ENCODE data around the gene FGFR1OP2.

Gene FGFR1OP2

DNA sequence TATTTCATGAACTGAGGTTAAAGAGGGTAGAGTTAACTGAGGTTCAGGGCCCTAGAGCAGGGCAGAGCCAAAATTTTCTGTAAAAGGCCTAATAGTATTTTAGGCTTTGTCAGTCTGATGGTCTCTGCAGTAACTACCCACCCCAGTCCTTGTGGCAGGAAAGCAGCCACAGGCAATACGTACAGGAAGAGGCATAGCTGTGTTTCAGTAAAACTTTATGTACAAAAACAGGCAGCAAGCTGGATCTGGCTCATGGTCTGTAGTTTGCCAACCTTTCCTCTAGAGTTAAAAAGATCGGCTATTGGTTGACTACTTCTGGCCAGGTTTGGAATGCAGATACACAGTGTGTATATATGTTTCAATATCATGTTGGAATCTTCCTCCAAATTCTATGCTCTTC is 58.7 kb downstream of the FGFR1OP2 start:
- no peak overlapping the region for H3K4me3 ChIP-seq (ENCODE audit: low read length)
- TF ChIP-seq, protein P1, sequence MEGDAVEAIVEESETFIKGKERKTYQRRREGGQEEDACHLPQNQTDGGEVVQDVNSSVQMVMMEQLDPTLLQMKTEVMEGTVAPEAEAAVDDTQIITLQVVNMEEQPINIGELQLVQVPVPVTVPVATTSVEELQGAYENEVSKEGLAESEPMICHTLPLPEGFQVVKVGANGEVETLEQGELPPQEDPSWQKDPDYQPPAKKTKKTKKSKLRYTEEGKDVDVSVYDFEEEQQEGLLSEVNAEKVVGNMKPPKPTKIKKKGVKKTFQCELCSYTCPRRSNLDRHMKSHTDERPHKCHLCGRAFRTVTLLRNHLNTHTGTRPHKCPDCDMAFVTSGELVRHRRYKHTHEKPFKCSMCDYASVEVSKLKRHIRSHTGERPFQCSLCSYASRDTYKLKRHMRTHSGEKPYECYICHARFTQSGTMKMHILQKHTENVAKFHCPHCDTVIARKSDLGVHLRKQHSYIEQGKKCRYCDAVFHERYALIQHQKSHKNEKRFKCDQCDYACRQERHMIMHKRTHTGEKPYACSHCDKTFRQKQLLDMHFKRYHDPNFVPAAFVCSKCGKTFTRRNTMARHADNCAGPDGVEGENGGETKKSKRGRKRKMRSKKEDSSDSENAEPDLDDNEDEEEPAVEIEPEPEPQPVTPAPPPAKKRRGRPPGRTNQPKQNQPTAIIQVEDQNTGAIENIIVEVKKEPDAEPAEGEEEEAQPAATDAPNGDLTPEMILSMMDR (conservative IDR thresholded peaks at IDR 0.05; ENCODE audit: low read depth, low read length): no peak
- DNase-seq (ENCODE audit: low read depth): no peak

DNA sequence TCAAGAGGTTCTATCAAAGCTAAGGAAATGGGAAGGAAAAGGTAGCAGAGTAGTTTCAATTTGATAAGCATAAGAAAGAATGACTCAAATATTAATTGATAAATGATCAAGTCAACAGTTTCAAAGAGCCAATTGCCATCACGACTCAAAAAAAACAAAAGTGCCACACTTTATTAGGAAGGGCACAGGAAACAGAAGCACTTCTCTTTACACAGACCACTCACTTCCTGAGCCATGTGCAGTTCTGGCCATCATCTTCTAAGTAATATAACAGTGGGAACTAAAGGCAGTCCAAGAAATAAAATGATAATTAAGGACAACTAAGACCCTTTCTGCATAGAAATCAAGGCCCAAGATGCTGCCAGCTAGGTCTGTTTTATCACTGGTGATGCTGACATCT is 62.7 kb downstream of the FGFR1OP2 start:
- DNase-seq (ENCODE audit: low read depth): no peak
- no peak overlapping the region for H3K4me3 ChIP-seq (ENCODE audit: low read length)
- TF ChIP-seq, protein P1 (conservative IDR thresholded peaks at IDR 0.05; ENCODE audit: low read depth, low read length): no peak

DNA sequence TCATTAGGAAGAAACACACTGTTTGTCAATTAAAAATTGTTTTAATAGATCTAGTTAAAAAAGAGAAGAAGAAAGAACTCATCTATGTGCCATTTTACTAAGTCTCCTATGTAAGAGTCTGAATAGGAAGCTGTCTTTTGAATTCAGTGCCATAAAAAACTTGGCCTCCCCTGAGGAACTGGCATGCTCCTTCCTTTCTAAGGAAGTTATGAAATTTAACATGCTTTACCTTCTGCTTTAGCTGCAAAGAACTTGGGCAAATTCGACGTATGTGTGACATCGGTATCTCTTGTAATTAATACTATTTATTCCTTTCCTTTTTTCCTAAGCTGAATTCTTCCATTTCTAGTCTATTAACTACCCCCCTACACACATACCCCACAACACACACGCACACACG is 63.4 kb downstream of the FGFR1OP2 start:
- no peak overlapping the region for H3K4me3 ChIP-seq (ENCODE audit: low read length)
- TF ChIP-seq, protein P1 (conservative IDR thresholded peaks at IDR 0.05; ENCODE audit: low read depth, low read length): no peak

DNA sequence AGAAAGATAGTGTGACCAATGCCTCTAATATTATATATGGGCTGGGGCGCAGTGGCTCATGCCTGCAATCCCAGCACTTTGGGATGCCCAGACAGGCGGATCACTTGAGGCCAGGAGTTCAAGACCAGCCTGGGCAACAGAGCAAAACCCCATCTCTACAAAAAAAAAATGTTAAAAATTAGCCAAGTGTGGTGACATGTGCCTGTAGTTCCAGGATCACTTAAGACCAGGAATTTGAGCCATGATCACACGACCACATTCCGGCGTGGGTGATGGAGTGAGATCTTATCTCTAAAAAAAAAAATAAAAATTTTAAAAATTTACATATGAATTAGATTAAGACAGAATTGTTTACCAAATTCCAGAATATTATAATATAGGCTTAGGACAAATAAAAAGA is 63.9 kb downstream of the FGFR1OP2 start:
- H3K4me3 ChIP-seq (ENCODE audit: low read length): no peak overlapping the region
- no peak for DNase-seq (ENCODE audit: low read depth)
- TF ChIP-seq, protein P1 (conservative IDR thresholded peaks at IDR 0.05; ENCODE audit: low read depth, low read length): no peak

More for the DNA sequence above, 63.4 kb downstream of the FGFR1OP2 start:
- no peak for DNase-seq (ENCODE audit: low read depth)

DNA sequence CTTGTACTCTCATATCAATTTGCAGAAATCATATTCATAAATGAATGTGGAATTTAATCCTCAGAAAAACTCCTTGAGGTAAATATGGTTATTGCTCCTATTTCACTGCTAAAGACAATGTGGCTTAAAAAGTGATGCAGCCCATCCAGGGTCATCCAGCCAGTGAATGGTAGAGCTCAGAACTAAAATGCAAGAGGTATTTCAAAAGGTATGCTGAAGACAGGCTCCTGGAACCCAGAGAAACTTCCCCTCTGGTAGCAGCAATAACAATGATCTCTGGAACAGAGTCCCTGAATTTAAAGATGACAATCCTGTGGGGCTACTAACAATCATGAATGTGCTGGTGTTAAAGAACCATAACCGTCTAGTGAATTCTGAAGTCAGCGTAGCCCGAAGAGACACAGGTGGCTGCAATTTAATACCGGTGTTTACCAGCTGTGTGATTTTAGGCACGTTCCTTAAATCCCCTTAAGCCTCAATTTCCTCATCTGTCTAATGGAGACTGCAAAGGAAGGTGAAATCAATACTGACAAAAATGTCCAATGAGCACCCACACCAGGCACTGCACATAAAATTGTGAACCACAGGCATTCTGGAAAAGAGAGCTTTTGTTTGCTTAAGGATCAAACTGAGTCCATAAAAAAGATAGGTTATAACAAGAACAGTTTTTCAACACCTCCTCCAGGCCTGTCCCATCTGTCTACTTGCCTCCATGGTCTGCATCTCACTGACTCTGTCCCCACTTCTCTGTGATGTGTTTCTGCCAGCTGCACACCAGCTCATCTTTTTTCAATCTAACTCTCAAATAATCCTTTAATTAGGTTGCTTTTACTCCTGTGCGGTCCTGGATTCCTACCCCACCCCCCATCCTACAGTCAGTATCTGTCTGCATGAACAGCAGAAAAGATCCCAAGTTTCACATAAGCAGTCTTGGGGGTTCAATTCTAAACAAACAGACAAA is 65.4 kb downstream of the FGFR1OP2 start:
- TF ChIP-seq, protein P1 (conservative IDR thresholded peaks at IDR 0.05; ENCODE audit: low read depth, low read length): no peak
- no peak overlapping the region for H3K4me3 ChIP-seq (ENCODE audit: low read length)
- no peak for DNase-seq (ENCODE audit: low read depth)

DNA sequence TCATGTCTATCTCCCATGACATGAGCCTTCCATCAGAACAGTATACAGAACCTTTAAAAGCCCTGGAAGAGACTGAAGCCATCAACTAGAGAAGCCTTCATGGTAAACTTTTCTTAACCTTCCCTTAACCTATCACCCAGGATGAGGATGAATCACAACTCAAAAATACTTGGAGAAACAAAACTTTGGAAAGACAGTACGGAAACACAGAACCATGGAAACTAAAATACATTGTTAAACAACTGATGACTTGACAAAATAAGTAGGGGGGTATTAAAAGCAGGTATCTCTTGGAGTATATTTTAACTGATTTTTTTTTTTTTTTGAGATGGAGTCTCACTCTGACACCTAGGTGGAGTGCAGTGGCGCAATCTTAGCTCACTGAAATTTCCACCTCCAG is 67.2 kb downstream of the FGFR1OP2 start:
- no peak for DNase-seq (ENCODE audit: low read depth)
- no peak overlapping the region for H3K4me3 ChIP-seq (ENCODE audit: low read length)
- TF ChIP-seq, protein P1 (conservative IDR thresholded peaks at IDR 0.05; ENCODE audit: low read depth, low read length): no peak
